Hepatocyte (in vitro differentiated cells): Measurements from ENCODE around the gene OR10H1.

Experiments
- CTCF ChIP-seq: fragments of 200-600 bp; sonication (generic); IDR thresholded peaks from 2 replicates; pipeline ENCODE4 v1.5.1; 2016; ENCODE audit warnings: antibody characterized with exemption, mild to moderate bottlenecking; ENCODE audit not compliant: poor library complexity
- EZH2phosphoT487 ChIP-seq: fragments of 200-600 bp; sonication (generic); IDR thresholded peaks from one replicate; pipeline ENCODE4 v1.6.1; 2018; ENCODE audit warnings: antibody characterized with exemption, mild to moderate bottlenecking, low read depth, moderate library complexity; ENCODE audit not compliant: unreplicated experiment, severe bottlenecking

GRCh38 chr19:15776991-15777970, 38.2 kb downstream of the OR10H1 start:
- TF ChIP-seq CTCF: no peak
- TF ChIP-seq EZH2phosphoT487: no peak
